HepG2 (cell line): ENCODE data around the gene FUZ. TPM values are rescaled to one million over a fixed set of nuclear protein-coding genes. Genes with fewer than 3 reads are reported as not detected.

ENCODE experiments used
- ATAC-seq: fragments of 200-7000 bp; cut with Tn5 transposase; 3 replicates; pipeline ENCODE4 v1.9.1; 2020; ENCODE audit warnings: mild to moderate bottlenecking, moderate library complexity
- BruUV-seq: library from RNA; stranded (reverse); fragments of 400-500 nt; replicated peaks from 2 replicates; lab custom pipeline; 2021; lab: Mats Ljungman, UMichigan
- CTCF ChIA-PET: fragments of 300-600 bp; formaldehyde crosslinking; extraction: SDS; loops from one replicate; lab custom pipeline; 2021; ENCODE audit warnings: low total read pairs, inconsistent platforms, low intra/inter-chr PET ratio; lab: Yijun Ruan, JAX
- POLR2A ChIA-PET: fragments of 350-600 bp; sonication (Branson Sonifier 250); formaldehyde crosslinking; loops from one replicate; lab custom pipeline; 2020; ENCODE audit warnings: antibody characterized with exemption, inconsistent platforms; lab: Yijun Ruan, JAX
- DNase-seq: peaks from one replicate; pipeline ENCODE4 v3.0.0-alpha.2; 2015; ENCODE audit warnings: low spot score
- FAIRE-seq: peaks from 3 replicates; lab custom pipeline; 2011; peaks lifted over from hg19 to GRCh38; lab: Jason Lieb, UNC
- H2AFZ ChIP-seq: one replicate; pipeline ENCODE4 v1.6.1; 2011; ENCODE audit warnings: low read length, inconsistent platforms
- H3K27ac ChIP-seq: fragments of 300-600 bp; 3 replicates; pipeline ENCODE4 v1.8.0; 2011; ENCODE audit warnings: mixed run types, mild to moderate bottlenecking, mixed read lengths, low read length, inconsistent platforms; ENCODE audit not compliant: insufficient read depth; ENCODE audit errors: extremely low read length
- H3K27me3 ChIP-seq, 2 experiments: fragments of 200-600 bp in 1 of 2; 2 replicates in 1 of 2; 3 replicates in 1 of 2; pipeline versions ENCODE4 v1.6.0 to v1.8.0; 2011; ENCODE audit warnings: low read length in 2 of 2, mild to moderate bottlenecking in 2 of 2, moderate library complexity in 2 of 2, inconsistent platforms in 1 of 2; ENCODE audit not compliant: insufficient read depth in 2 of 2, control insufficient read depth in 1 of 2
- H3K36me3 ChIP-seq, 2 experiments: fragments of 200-600 bp in 1 of 2; replicated peaks in 1 of 2; 2 replicates in 1 of 2; 3 replicates in 1 of 2; pipeline versions ENCODE4 v1.5.1 to v1.8.0; 2011; ENCODE audit warnings: low read length in 2 of 2, inconsistent platforms in 1 of 2; ENCODE audit not compliant: insufficient read depth in 2 of 2, control insufficient read depth in 1 of 2
- H3K4me1 ChIP-seq: 2 replicates; pipeline ENCODE4 v1.5.1; 2012; ENCODE audit warnings: low read length, inconsistent platforms; ENCODE audit not compliant: insufficient read depth
- H3K4me2 ChIP-seq: 2 replicates; pipeline ENCODE4 v1.6.0; 2011; ENCODE audit warnings: low read depth, low read length, inconsistent platforms
- H3K4me3 ChIP-seq, 3 experiments: fragments of 200-600 bp in 1 of 3; sonication (generic), shearing (Covaris generic) in 1 of 3; replicated peaks in 1 of 3; 2 replicates each; pipeline ENCODE4 v1.5.1; 2011 to 2016; ENCODE audit warnings: low read length in 3 of 3, inconsistent platforms in 2 of 3, low read depth in 2 of 3, mild to moderate bottlenecking in 2 of 3, control low read depth in 1 of 3, mixed read lengths in 1 of 3; ENCODE audit not compliant: insufficient read depth in 1 of 3
- H3K79me2 ChIP-seq: one replicate; pipeline ENCODE4 v1.6.1; 2011; ENCODE audit warnings: low read length, inconsistent platforms; ENCODE audit not compliant: insufficient read depth
- H3K9ac ChIP-seq: 2 replicates; pipeline ENCODE4 v1.6.0; 2011; ENCODE audit warnings: mild to moderate bottlenecking, low read depth, low read length, inconsistent platforms; ENCODE audit not compliant: insufficient read depth
- H3K9me3 ChIP-seq: 2 replicates; pipeline ENCODE4 v1.5.1; 2012; ENCODE audit warnings: mild to moderate bottlenecking, low read length
- H4K20me1 ChIP-seq: 2 replicates; pipeline ENCODE4 v1.6.0; 2011; ENCODE audit warnings: inconsistent platforms, mild to moderate bottlenecking, low read length, moderate library complexity; ENCODE audit not compliant: insufficient read depth
- DBP ChIP-seq: sonication (generic); formaldehyde crosslinking; IDR thresholded peaks from 2 replicates; pipeline ENCODE4 v1.4.0; 2020; ENCODE audit warnings: missing genetic modification reagents; ENCODE audit errors: not compliant biosample characterization
- ETV6 ChIP-seq: sonication (generic); formaldehyde crosslinking; conservative IDR thresholded peaks from 2 replicates; pipeline ENCODE4 v1.4.0; 2020; ENCODE audit warnings: missing genetic modification reagents
- HOXA3 ChIP-seq: sonication (generic); formaldehyde crosslinking; IDR thresholded peaks from 2 replicates; pipeline ENCODE4 v1.5.0; 2020; ENCODE audit warnings: missing genetic modification reagents
- IKZF4 ChIP-seq: sonication (generic); formaldehyde crosslinking; IDR thresholded peaks from 2 replicates; pipeline ENCODE4 v1.5.1; 2020; ENCODE audit warnings: borderline replicate concordance, mild to moderate bottlenecking, low read depth, missing genetic modification reagents; ENCODE audit errors: not compliant biosample characterization
- JUND ChIP-seq: sonication (generic); formaldehyde crosslinking; IDR thresholded peaks from 2 replicates; pipeline ENCODE4 v1.8.0; 2022; ENCODE audit warnings: mild to moderate bottlenecking, missing genetic modification reagents
- NCOR1 ChIP-seq: fragments of 200-600 bp; sonication (generic); IDR thresholded peaks from 2 replicates; pipeline ENCODE4 v1.7.0; 2017; ENCODE audit warnings: antibody characterized with exemption, low read length, borderline replicate concordance
- NR2F2 ChIP-seq: IDR thresholded peaks from 2 replicates; pipeline ENCODE4 v1.6.1; 2012; ENCODE audit warnings: low read depth, inconsistent platforms, borderline replicate concordance
- SKIL ChIP-seq: sonication (generic); formaldehyde crosslinking; IDR thresholded peaks from 2 replicates; pipeline ENCODE4 v1.8.0; 2022; ENCODE audit warnings: missing genetic modification reagents, mild to moderate bottlenecking, moderate library complexity, borderline replicate concordance
- SNAI1 ChIP-seq: sonication (generic); formaldehyde crosslinking; IDR thresholded peaks from 2 replicates; pipeline ENCODE4 v1.5.0; 2020; ENCODE audit warnings: mild to moderate bottlenecking, missing genetic modification reagents, borderline replicate concordance
- TEF ChIP-seq: sonication (generic); formaldehyde crosslinking; IDR thresholded peaks from 2 replicates; pipeline ENCODE4 v1.5.0; 2020; ENCODE audit warnings: missing genetic modification reagents
- YEATS4 ChIP-seq: sonication (generic); formaldehyde crosslinking; IDR thresholded peaks from 2 replicates; pipeline ENCODE4 v1.4.0; 2020; ENCODE audit warnings: missing genetic modification reagents, borderline replicate concordance
- ZNF230 ChIP-seq: sonication (generic); formaldehyde crosslinking; IDR thresholded peaks from 2 replicates; pipeline ENCODE4 v1.4.0; 2020; ENCODE audit warnings: mild to moderate bottlenecking, missing genetic modification reagents
- ZNF317 ChIP-seq: sonication (generic); formaldehyde crosslinking; IDR thresholded peaks from 2 replicates; pipeline ENCODE4 v1.5.0; 2020; ENCODE audit warnings: mild to moderate bottlenecking, missing genetic modification reagents
- ZNF552 ChIP-seq: sonication (generic); formaldehyde crosslinking; IDR thresholded peaks from 2 replicates; pipeline ENCODE4 v1.9.0; 2022; ENCODE audit warnings: missing genetic modification reagents, mild to moderate bottlenecking, borderline replicate concordance
- ZNF572 ChIP-seq: sonication (generic); formaldehyde crosslinking; IDR thresholded peaks from 2 replicates; pipeline ENCODE4 v1.5.1; 2020; ENCODE audit warnings: mild to moderate bottlenecking, missing genetic modification reagents
- ZNF781 ChIP-seq: sonication (generic); formaldehyde crosslinking; IDR thresholded peaks from 2 replicates; pipeline ENCODE4 v1.5.1; 2020; ENCODE audit warnings: borderline replicate concordance, mild to moderate bottlenecking, missing genetic modification reagents; ENCODE audit errors: not compliant biosample characterization
- ZNF839 ChIP-seq: sonication (generic); formaldehyde crosslinking; IDR thresholded peaks from 2 replicates; pipeline ENCODE4 v1.4.0; 2020; ENCODE audit warnings: missing genetic modification reagents, mild to moderate bottlenecking, borderline replicate concordance
- WGBS: methylation state at CpG from one replicate; pipeline ENCODE4 v1.1.6; 2017; ENCODE audit warnings: low lambda C conversion rate; 5-methylcytosine and 5-hydroxymethylcytosine counted together
- in situ Hi-C: cut with HindIII; loops from 2 replicates; pipeline ENCODE4 v1.10.0; 2017; ENCODE audit warnings: low pct_unique_long_range_greater_than_20kb; ENCODE audit not compliant: extremely low pct_ligation_motif_present
- intact Hi-C: fragments of 100-400 bp; cut with micrococcal nuclease; formaldehyde crosslinking; loops from one replicate; pipeline ENCODE4 v1.10.0; 2022; ENCODE audit not compliant: unreplicated experiment
- polyA plus RNA-seq, 8 experiments: library from polyadenylated mRNA; depleted of rRNA in 3 of 8; stranded (reverse) in 7 of 8; unstranded in 1 of 8; fragments of >200 nt; fragmentation: Illumina TruSeq in 4 of 8; extraction: Trizol in 4 of 8; gene quantifications; 2 replicates each; pipeline versions ENCODE4 v1.2.1 to v1.2.3, GENCODE V29; 2011 to 2016; ENCODE audit warnings: low read depth in 4 of 8, missing spikeins in 1 of 8, mixed read lengths in 1 of 8; ENCODE audit not compliant: insufficient read depth in 1 of 8
- total RNA-seq, 5 experiments: library from RNA; depleted of rRNA; stranded (reverse); fragments of >200 nt; fragmentation: Illumina TruSeq; extraction: Trizol; gene quantifications; 2 replicates each; pipeline ENCODE4 v1.2.3, GENCODE V29; 2016; ENCODE audit warnings: low read depth in 1 of 5
- TF ChIP-seq, protein P1 (sequence below): sonication (generic); formaldehyde crosslinking; IDR thresholded peaks from 2 replicates; pipeline ENCODE4 v1.4.0; 2020; ENCODE audit warnings: mild to moderate bottlenecking, missing genetic modification reagents, borderline replicate concordance
- TF ChIP-seq, protein P2 (sequence below): sonication (generic); formaldehyde crosslinking; IDR thresholded peaks from 2 replicates; pipeline ENCODE4 v1.4.0; 2020; ENCODE audit warnings: missing genetic modification reagents, borderline replicate concordance

The FUZ gene
- total and polyA plus RNA-seq, 2 of the 13 experiments (the other 11 are each of a cell fraction or from before 2014, with no cell fraction given): 0.08 TPM; not detected in 1

DNA sequence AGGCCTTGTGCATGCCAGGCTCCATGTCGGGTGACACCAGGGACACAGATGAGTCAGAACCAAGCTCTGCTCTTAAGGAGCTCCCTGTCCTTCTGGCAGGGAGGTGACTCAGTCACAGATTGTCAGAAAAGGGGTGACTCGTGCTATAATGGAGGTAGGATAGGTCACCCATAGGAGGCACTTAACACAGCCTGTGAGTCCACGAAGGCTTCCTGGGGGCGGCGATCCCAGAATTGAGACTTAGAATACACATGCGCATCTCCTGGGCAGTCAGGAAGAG, 19.6 kb downstream of the FUZ start:
- Histone ChIP-seq H4K20me1 (no peaks in the 10 kb centered on the region), H3K79me2 (no peaks in the 10 kb centered on the region), H3K4me1 (no peaks in the 10 kb centered on the region), H3K9ac (no peak overlapping the region), H2AFZ (no peak overlapping the region), H3K4me3 (no peak overlapping the region), H3K4me2 (no peak overlapping the region), H3K27me3 (no peaks in the 10 kb centered on the region), H3K9me3 (no peaks in the 10 kb centered on the region), H3K36me3 (peaks cover 20 to 53% of the 10 kb centered on the region in 2 experiments; a peak in 4 of 5 replicates), H3K27ac (no peak overlapping the region)
- ChIA-PET POLR2A (no interaction called here), CTCF (no interaction called here)
- DNase-seq: no peak
- FAIRE-seq: no peak
- 100% methylated on average over 6 of the region's 6 CpGs for WGBS
- in situ Hi-C loops (no loop called here), intact Hi-C loops (no loop called here)
- ATAC-seq: no peak
- no TSS peak for BruUV-seq
- TF ChIP-seq ETV6 (CRISPR knock-in tag) (no peak), ZNF230 (no peak), DBP (CRISPR knock-in tag) (no peak), ZNF781 (CRISPR knock-in tag) (no peak), SNAI1 (no peak), JUND (no peak), ZNF317 (no peak), ZNF552 (no peak), NR2F2 (no peak), ZNF839 (CRISPR knock-in tag) (no peak), HOXA3 (CRISPR knock-in tag) (no peak), ZNF572 (CRISPR knock-in tag) (no peak), NCOR1 (no peak), IKZF4 (CRISPR knock-in tag) (no peak), YEATS4 (CRISPR knock-in tag) (no peak), TEF (no peak), SKIL (no peak)
- TF ChIP-seq, protein P1, sequence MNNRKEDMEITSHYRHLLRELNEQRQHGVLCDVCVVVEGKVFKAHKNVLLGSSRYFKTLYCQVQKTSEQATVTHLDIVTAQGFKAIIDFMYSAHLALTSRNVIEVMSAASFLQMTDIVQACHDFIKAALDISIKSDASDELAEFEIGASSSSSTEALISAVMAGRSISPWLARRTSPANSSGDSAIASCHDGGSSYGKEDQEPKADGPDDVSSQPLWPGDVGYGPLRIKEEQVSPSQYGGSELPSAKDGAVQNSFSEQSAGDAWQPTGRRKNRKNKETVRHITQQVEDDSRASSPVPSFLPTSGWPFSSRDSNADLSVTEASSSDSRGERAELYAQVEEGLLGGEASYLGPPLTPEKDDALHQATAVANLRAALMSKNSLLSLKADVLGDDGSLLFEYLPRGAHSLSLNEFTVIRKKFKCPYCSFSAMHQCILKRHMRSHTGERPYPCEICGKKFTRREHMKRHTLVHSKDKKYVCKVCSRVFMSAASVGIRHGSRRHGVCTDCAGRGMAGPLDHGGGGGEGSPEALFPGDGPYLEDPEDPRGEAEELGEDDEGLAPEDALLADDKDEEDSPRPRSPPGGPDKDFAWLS (CRISPR knock-in tag): no peak
- TF ChIP-seq, protein P2, sequence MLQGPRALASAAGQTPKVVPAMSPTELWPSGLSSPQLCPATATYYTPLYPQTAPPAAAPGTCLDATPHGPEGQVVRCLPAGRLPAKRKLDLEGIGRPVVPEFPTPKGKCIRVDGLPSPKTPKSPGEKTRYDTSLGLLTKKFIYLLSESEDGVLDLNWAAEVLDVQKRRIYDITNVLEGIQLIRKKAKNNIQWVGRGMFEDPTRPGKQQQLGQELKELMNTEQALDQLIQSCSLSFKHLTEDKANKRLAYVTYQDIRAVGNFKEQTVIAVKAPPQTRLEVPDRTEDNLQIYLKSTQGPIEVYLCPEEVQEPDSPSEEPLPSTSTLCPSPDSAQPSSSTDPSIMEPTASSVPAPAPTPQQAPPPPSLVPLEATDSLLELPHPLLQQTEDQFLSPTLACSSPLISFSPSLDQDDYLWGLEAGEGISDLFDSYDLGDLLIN: no peak
